Measurements from ENCODE around the gene PCNA.

Gene PCNA

GRCh38 chr20:5119143-5119434 is 669 bp downstream of the PCNA start:
- H3K9me2 ChIP-seq (ENCODE audit: low read depth, low read length), result no peaks in the 10 kb centered on the region
- peaks cover 51% of the 10 kb centered on the region for H3K4me1 ChIP-seq (ENCODE audit: insufficient read depth, low read length, severe bottlenecking)
- peak overlapping the region; percentile 90 for H3K27ac ChIP-seq (ENCODE audit: low read depth, low read length, poor library complexity, severe bottlenecking)
- peaks cover 51% of the 10 kb centered on the region for H3K36me3 ChIP-seq (ENCODE audit: insufficient read depth, low read length)
- H3K79me2 ChIP-seq (ENCODE audit: insufficient read depth, low read length), result peaks cover 24% of the 10 kb centered on the region
- TF ChIP-seq CTCF (IDR thresholded peaks at IDR 0.05; ENCODE audit: low read length), result no peak
- no peak for TF ChIP-seq EZH2 (IDR thresholded peaks at IDR 0.05; ENCODE audit: borderline replicate concordance, low read length)
- H3K4me3 ChIP-seq (ENCODE audit: low read depth, low read length, poor library complexity, severe bottlenecking), result peak overlapping the region; percentile 77
- no peaks in the 10 kb centered on the region for H3K9me3 ChIP-seq (ENCODE audit: low read length)
- H4K20me1 ChIP-seq (ENCODE audit: insufficient read depth, low read length), result peaks cover 6% of the 10 kb centered on the region; the same call in 1 of the 2 replicates
- H3K4me2 ChIP-seq (ENCODE audit: low read length), result peak overlapping the region; percentile 99
- H3F3A ChIP-seq (ENCODE audit: insufficient read depth, low read length), result peaks cover 39% of the 10 kb centered on the region
- H2AFZ ChIP-seq (ENCODE audit: low read length), result no peak overlapping the region
- peak overlapping the region; percentile 88 for H3K9ac ChIP-seq (ENCODE audit: low read length)
- no peaks in the 10 kb centered on the region for H3K27me3 ChIP-seq (ENCODE audit: insufficient read depth, low read length)

DNA sequence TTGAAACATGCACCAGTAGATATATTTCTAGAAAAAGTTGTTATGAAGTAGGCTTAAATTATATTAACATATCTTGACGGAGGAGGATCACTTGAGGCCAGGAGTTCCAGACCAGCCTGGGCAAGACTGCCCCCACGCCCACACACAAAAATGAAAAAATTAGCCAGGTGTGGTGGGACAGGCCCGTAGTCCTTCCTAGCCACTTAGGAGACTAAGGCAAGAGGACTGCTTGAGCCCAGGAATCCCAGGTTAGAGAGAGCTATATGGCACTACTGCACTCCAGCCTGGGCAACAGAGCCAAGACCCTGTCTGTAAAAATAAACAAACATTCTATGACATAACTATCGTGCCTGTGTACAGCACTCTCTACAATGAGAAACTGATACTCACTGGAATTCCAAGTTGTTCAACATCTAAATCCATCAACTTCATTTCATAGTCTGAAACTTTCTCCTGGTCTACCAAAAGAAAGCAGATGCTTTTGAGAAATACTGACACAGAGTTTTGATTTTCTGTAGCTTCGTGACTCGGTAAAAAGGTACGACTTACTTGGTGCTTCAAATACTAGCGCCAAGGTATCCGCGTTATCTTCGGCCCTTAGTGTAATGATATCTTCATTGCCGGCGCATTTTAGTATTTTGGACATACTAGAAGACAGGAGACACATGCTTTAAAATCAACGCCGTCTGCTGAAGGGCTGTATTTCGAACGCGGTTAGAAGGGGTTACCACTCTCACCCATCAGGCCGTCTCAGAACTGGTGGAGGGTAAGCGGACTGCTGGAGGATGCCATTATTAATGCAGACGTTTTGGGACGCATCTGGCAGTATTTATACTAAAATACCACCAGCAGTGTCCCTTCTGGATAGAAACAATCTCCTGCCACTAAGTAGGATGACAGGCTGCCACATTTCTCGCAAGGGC is 1.3 kb downstream of the PCNA start:
- peaks cover 24% of the 10 kb centered on the region for H3K79me2 ChIP-seq (ENCODE audit: insufficient read depth, low read length)
- H3K36me3 ChIP-seq (ENCODE audit: insufficient read depth, low read length), result peaks cover 57% of the 10 kb centered on the region

GRCh38 chr20:5116875-5117274 is 2.9 kb downstream of the PCNA start:
- Histone ChIP-seq H3K4me1 (ENCODE audit: insufficient read depth, low read length, severe bottlenecking) (peaks cover 58% of the 10 kb centered on the region), H3K4me2 (ENCODE audit: low read length) (peak overlapping the region; percentile 99), H2AFZ (ENCODE audit: low read length) (no peak overlapping the region), H3K4me3 (ENCODE audit: low read depth, low read length, poor library complexity, severe bottlenecking) (peak overlapping the region; percentile 77), H3K36me3 (ENCODE audit: insufficient read depth, low read length) (peaks cover 57% of the 10 kb centered on the region), H3F3A (ENCODE audit: insufficient read depth, low read length) (peaks cover 49% of the 10 kb centered on the region), H3K9me2 (ENCODE audit: low read depth, low read length) (no peaks in the 10 kb centered on the region), H3K9me3 (ENCODE audit: low read length) (no peaks in the 10 kb centered on the region), H3K79me2 (ENCODE audit: insufficient read depth, low read length) (peaks cover 31% of the 10 kb centered on the region), H4K20me1 (ENCODE audit: insufficient read depth, low read length) (peaks cover 6% of the 10 kb centered on the region; the same call in 1 of the 2 replicates), H3K27ac (ENCODE audit: low read depth, low read length, poor library complexity, severe bottlenecking) (peak overlapping the region; percentile 90), H3K9ac (ENCODE audit: low read length) (peak overlapping the region; percentile 88), H3K27me3 (ENCODE audit: insufficient read depth, low read length) (no peaks in the 10 kb centered on the region)
- TF ChIP-seq EZH2 (IDR thresholded peaks at IDR 0.05; ENCODE audit: borderline replicate concordance, low read length), result no peak
- TF ChIP-seq CTCF (IDR thresholded peaks at IDR 0.05; ENCODE audit: low read length), result no peak

More for the DNA sequence above, 1.3 kb downstream of the PCNA start:
- peak overlapping the region; percentile 77 for H3K4me3 ChIP-seq (ENCODE audit: low read depth, low read length, poor library complexity, severe bottlenecking)
- H3K4me1 ChIP-seq (ENCODE audit: insufficient read depth, low read length, severe bottlenecking), result peaks cover 56% of the 10 kb centered on the region
- H4K20me1 ChIP-seq (ENCODE audit: insufficient read depth, low read length), result peaks cover 6% of the 10 kb centered on the region; the same call in 1 of the 2 replicates
- TF ChIP-seq CTCF (IDR thresholded peaks at IDR 0.05; ENCODE audit: low read length), result no peak
- no peak for TF ChIP-seq EZH2 (IDR thresholded peaks at IDR 0.05; ENCODE audit: borderline replicate concordance, low read length)
- H3K27ac ChIP-seq (ENCODE audit: low read depth, low read length, poor library complexity, severe bottlenecking), result peak overlapping the region; percentile 90
- H3K4me2 ChIP-seq (ENCODE audit: low read length), result peak overlapping the region; percentile 99
- no peaks in the 10 kb centered on the region for H3K27me3 ChIP-seq (ENCODE audit: insufficient read depth, low read length)
- H3K9me3 ChIP-seq (ENCODE audit: low read length), result no peaks in the 10 kb centered on the region
- no peaks in the 10 kb centered on the region for H3K9me2 ChIP-seq (ENCODE audit: low read depth, low read length)
- peaks cover 45% of the 10 kb centered on the region for H3F3A ChIP-seq (ENCODE audit: insufficient read depth, low read length)
- H3K9ac ChIP-seq (ENCODE audit: low read length), result peak overlapping the region; percentile 88
- no peak overlapping the region for H2AFZ ChIP-seq (ENCODE audit: low read length)

Measured in OCI-LY1 (cell line).